HG02763 (cell line): ENCODE measurements around the gene SBF2.

Experiments used
- ATAC-seq: cut with Tn5 transposase; IDR thresholded peaks from one replicate; pipeline ENCODE4 v1.9.1; 2021; ENCODE audit warnings: mild to moderate bottlenecking, moderate library complexity; ENCODE audit not compliant: unreplicated experiment

The SBF2 gene

GRCh38 chr11:10302359-10302743 lies 8.3 kb upstream of the SBF2 start:
- ATAC-seq, result no peak

- ATAC-seq, result no peak
Measured at GRCh38 chr11:10301656-10302358, 7.8 kb upstream of the SBF2 start.

GRCh38 chr11:10298342-10298741 lies 4.3 kb upstream of the SBF2 start:
- peak; percentile 87 for ATAC-seq

GRCh38 chr11:10295064-10295901 lies 1.3 kb upstream of the SBF2 start:
- no peak for ATAC-seq

- ATAC-seq, result no peak
Measured at GRCh38 chr11:10294290-10294953, 403 bp upstream of the SBF2 start.

- ATAC-seq, result no peak
Measured at GRCh38 chr11:10291801-10292638, 2.0 kb downstream of the SBF2 start.

- ATAC-seq, result no peak
Measured at GRCh38 chr11:10289765-10290380, 4.1 kb downstream of the SBF2 start.

- no peak for ATAC-seq
Measured at GRCh38 chr11:10288881-10289764, 4.9 kb downstream of the SBF2 start.

- ATAC-seq, result no peak
Measured at GRCh38 chr11:10287766-10288715, 6.0 kb downstream of the SBF2 start.

- ATAC-seq, result no peak
Measured at GRCh38 chr11:10287140-10287539, 6.9 kb downstream of the SBF2 start.

- ATAC-seq, result no peak
Measured at GRCh38 chr11:10285148-10285802, 8.7 kb downstream of the SBF2 start.

GRCh38 chr11:10283991-10284390 lies 10.0 kb downstream of the SBF2 start:
- no peak for ATAC-seq

- no peak for ATAC-seq
Measured at GRCh38 chr11:10282117-10282516, 11.9 kb downstream of the SBF2 start.

- no peak for ATAC-seq
Measured at GRCh38 chr11:10275714-10276113, 18.3 kb downstream of the SBF2 start.

GRCh38 chr11:10274726-10275125 lies 19.3 kb downstream of the SBF2 start:
- ATAC-seq, result no peak

- no peak for ATAC-seq
Measured at GRCh38 chr11:10273738-10274137, 20.3 kb downstream of the SBF2 start.

- no peak for ATAC-seq
Measured at GRCh38 chr11:10272132-10272531, 21.9 kb downstream of the SBF2 start.
